Endothelial cell of umbilical vein (primary cell): ENCODE measurements around the gene CTSZ. TPM values are rescaled to one million over a fixed set of nuclear protein-coding genes. Genes with fewer than 3 reads are reported as not detected.

Source experiments
- BruUV-seq: library from RNA; stranded (reverse); fragments of 400-500 nt; replicated peaks from 2 replicates; lab custom pipeline; 2021; lab: Mats Ljungman, UMichigan
- CTCF ChIA-PET: fragments of 300-600, 350-600 bp; sonication (Branson Sonifier 250); formaldehyde crosslinking; loops from one replicate; lab custom pipeline; 2021; ENCODE audit warnings: antibody characterized with exemption, inconsistent platforms; lab: Charles Lee
- POLR2A ChIA-PET: fragments of 300-600, 350-600 bp; sonication (Branson Sonifier 250); formaldehyde crosslinking; loops from one replicate; lab custom pipeline; 2021; ENCODE audit warnings: antibody characterized with exemption, inconsistent platforms; lab: Charles Lee
- DNase-seq: peaks from one replicate; pipeline ENCODE4 v3.0.0-alpha.2; 2011; ENCODE audit warnings: low read depth, low spot score
- FAIRE-seq: peaks from 2 replicates; lab custom pipeline; 2011; peaks lifted over from hg19 to GRCh38; lab: Jason Lieb, UNC
- H2AFZ ChIP-seq: 2 replicates; pipeline ENCODE4 v1.6.0; 2012; ENCODE audit warnings: low read depth, low read length, control low read depth, inconsistent platforms
- H3K27ac ChIP-seq: 2 replicates; pipeline ENCODE4 v1.5.1; 2011; ENCODE audit warnings: low read depth, mild to moderate bottlenecking, control low read depth, low read length, moderate library complexity; ENCODE audit not compliant: insufficient read depth
- H3K27me3 ChIP-seq, 2 experiments: 2 replicates each; pipeline versions ENCODE4 v1.6.0 to v1.6.1; 2011; ENCODE audit warnings: low read length in 2 of 2, mixed read lengths in 1 of 2; ENCODE audit not compliant: control insufficient read depth in 2 of 2, insufficient read depth in 2 of 2
- H3K36me3 ChIP-seq, 2 experiments: 2 replicates in 1 of 2; 3 replicates in 1 of 2; pipeline ENCODE4 v1.5.1; 2011; ENCODE audit warnings: low read length in 2 of 2, mild to moderate bottlenecking in 1 of 2, moderate library complexity in 1 of 2; ENCODE audit not compliant: control insufficient read depth in 2 of 2, insufficient read depth in 2 of 2; ENCODE audit errors: extremely low read depth in 1 of 2
- H3K4me1 ChIP-seq: 3 replicates; pipeline ENCODE4 v1.5.1; 2011; ENCODE audit warnings: mild to moderate bottlenecking, low read length; ENCODE audit not compliant: control insufficient read depth, insufficient read depth; ENCODE audit errors: extremely low read depth
- H3K4me2 ChIP-seq: 2 replicates; pipeline ENCODE4 v1.6.1; 2011; ENCODE audit warnings: low read length, control low read depth, mixed read lengths; ENCODE audit not compliant: insufficient read depth
- H3K4me3 ChIP-seq, 3 experiments: fragments of 200-600 bp in 1 of 3; sonication (generic), shearing (Covaris generic) in 1 of 3; replicated peaks in 1 of 3; 2 replicates each; pipeline ENCODE4 v1.5.1; 2011 to 2016; ENCODE audit warnings: control low read depth in 3 of 3, low read length in 3 of 3, mild to moderate bottlenecking in 2 of 3, inconsistent platforms in 1 of 3, low read depth in 1 of 3, moderate library complexity in 1 of 3; ENCODE audit not compliant: insufficient read depth in 1 of 3
- H3K79me2 ChIP-seq: 2 replicates; pipeline ENCODE4 v1.6.0; 2012; ENCODE audit warnings: low read length, inconsistent platforms; ENCODE audit not compliant: control insufficient read depth, insufficient read depth
- H3K9ac ChIP-seq: replicated peaks from 2 replicates; pipeline ENCODE3; 2011; ENCODE audit warnings: low read length, control low read depth; ENCODE audit not compliant: insufficient read depth; ENCODE audit errors: extremely low read depth
- H3K9me1 ChIP-seq: replicated peaks from 3 replicates; pipeline ENCODE4 v1.6.0; 2011; ENCODE audit warnings: mild to moderate bottlenecking, low read length; ENCODE audit not compliant: control insufficient read depth, insufficient read depth; ENCODE audit errors: extremely low read depth
- H3K9me3 ChIP-seq: replicated peaks from 2 replicates; pipeline ENCODE4 v1.5.1; 2012; ENCODE audit warnings: low read length, inconsistent platforms; ENCODE audit not compliant: control insufficient read depth, insufficient read depth
- H4K20me1 ChIP-seq: replicated peaks from 2 replicates; pipeline ENCODE3; 2011; ENCODE audit warnings: mild to moderate bottlenecking, low read length; ENCODE audit not compliant: control insufficient read depth, insufficient read depth; ENCODE audit errors: extremely low read depth
- CTCF ChIP-seq, 2 donors: IDR thresholded peaks; 1 replicate in 1 of 2; 2 replicates in 1 of 2; pipeline ENCODE4 v1.5.1; 2011; ENCODE audit warnings: low read length in 2 of 2, mild to moderate bottlenecking in 2 of 2, moderate library complexity in 2 of 2, control low read depth in 1 of 2, inconsistent platforms in 1 of 2, low read depth in 1 of 2; ENCODE audit not compliant: insufficient read depth in 1 of 2; ENCODE audit errors: extremely low read depth in 1 of 2
- EZH2 ChIP-seq: IDR thresholded peaks from 2 replicates; pipeline ENCODE4 v1.6.1; 2012; ENCODE audit warnings: borderline replicate concordance, low read depth, mild to moderate bottlenecking, moderate library complexity, low read length, inconsistent platforms; ENCODE audit not compliant: severe bottlenecking
- FOS ChIP-seq: IDR thresholded peaks from 2 replicates; pipeline ENCODE4 v1.6.1; 2011; ENCODE audit warnings: mild to moderate bottlenecking, low read length, moderate library complexity, borderline replicate concordance; ENCODE audit not compliant: insufficient read depth
- GATA2 ChIP-seq: IDR thresholded peaks from 2 replicates; pipeline ENCODE4 v1.7.0; 2011; ENCODE audit warnings: low read depth, mild to moderate bottlenecking, moderate library complexity, mixed read lengths, low read length; ENCODE audit not compliant: insufficient read length, insufficient read depth
- JUN ChIP-seq: IDR thresholded peaks from 2 replicates; pipeline ENCODE4 v1.6.1; 2011; ENCODE audit warnings: borderline replicate concordance, low read depth; ENCODE audit not compliant: insufficient read length, insufficient read depth
- MAX ChIP-seq: IDR thresholded peaks from 2 replicates; pipeline ENCODE4 v1.6.1; 2011; ENCODE audit not compliant: insufficient read depth, insufficient read length
- MYC ChIP-seq: IDR thresholded peaks from one replicate; pipeline ENCODE4 v1.6.1; 2011; ENCODE audit warnings: mild to moderate bottlenecking, low read depth, low read length
- POLR2A ChIP-seq: IDR thresholded peaks from 2 replicates; pipeline ENCODE4 v1.6.1; 2012; ENCODE audit warnings: low read depth, mild to moderate bottlenecking, control low read depth, low read length
- POLR2AphosphoS5 ChIP-seq: IDR thresholded peaks from 2 replicates; pipeline ENCODE4 v1.6.1; 2012; ENCODE audit warnings: low read depth, mild to moderate bottlenecking, control low read depth, low read length, moderate library complexity; ENCODE audit not compliant: insufficient read depth
- dilution Hi-C: fragments of 300-500 bp; cut with MboI; formaldehyde crosslinking; loops from one replicate; pipeline ENCODE4 v1.15.0; 2019; ENCODE audit warnings: low sequenced_read_pairs; ENCODE audit not compliant: extremely low pct_ligation_motif_present
- intact Hi-C: fragments of 100-400 bp; cut with micrococcal nuclease; formaldehyde crosslinking; loops from one replicate; pipeline ENCODE4 v1.10.0; 2022
- polyA plus RNA-seq, 4 experiments: library from polyadenylated mRNA; depleted of rRNA in 3 of 4; stranded (reverse) in 3 of 4; unstranded in 1 of 4; fragments of >200 nt; gene quantifications; 2 replicates each; pipeline versions ENCODE4 v1.2.1 to v1.2.3, GENCODE V29; 2011 to 2012; ENCODE audit warnings: missing spikeins in 1 of 4
- total RNA-seq: library from RNA; stranded (reverse); gene quantifications from 2 replicates; pipeline ENCODE4 v1.2.3, GENCODE V29; 2021

The CTSZ gene
- total and polyA plus RNA-seq, 2 donors (not counting 3 experiments of a cell fraction or from before 2014, with no cell fraction given), result 304 to 387 TPM

- H3K9me3 ChIP-seq, result no peaks in the 10 kb centered on the region
- no peaks in the 10 kb centered on the region for H3K9me1 ChIP-seq
- no peak for DNase-seq
- no peak for FAIRE-seq
- H3K4me1 ChIP-seq, result no peaks in the 10 kb centered on the region
- intact Hi-C loops, result loop anchor here (5.0 kb wide), 1 partner anchor 37 kb away; the partner anchor contains the start of gene ATP5F1E
- peaks cover 3% of the 10 kb centered on the region for H3K79me2 ChIP-seq
- dilution Hi-C loops, result no loop called here
- H3K36me3 ChIP-seq, result peaks cover 35 to 52% of the 10 kb centered on the region in 2 experiments
- H3K4me3 ChIP-seq, result no peak overlapping the region
- H3K27ac ChIP-seq, result no peak overlapping the region
- TF ChIP-seq FOS (no peak), POLR2A (no peak), CTCF (IDR thresholded peaks at IDR 0.05; ENCODE audit: extremely low read depth in 1 of 2, insufficient read depth in 1 of 2, low read depth in 1 of 2, low read length in 2 of 2) (no peak), EZH2 (no peak), GATA2 (no peak), POLR2AphosphoS5 (no peak), MAX (no peak), JUN (no peak), MYC (no peak)
- H3K27me3 ChIP-seq, result no peaks in the 10 kb centered on the region
- POLR2A ChIA-PET, result no interaction called here
- H3K9ac ChIP-seq, result no peak overlapping the region
- BruUV-seq, result TSS peak; percentile 93
- no peaks in the 10 kb centered on the region for H4K20me1 ChIP-seq
- H2AFZ ChIP-seq, result no peak overlapping the region
- CTCF ChIA-PET, result interaction anchor here (1.0 to 1.2 kb wide), 2 partner anchors 11 to 37 kb away, joined by 3 to 6 read pairs; partner anchors contain the start of gene ATP5F1E
- no peak overlapping the region for H3K4me2 ChIP-seq
These were observed 11.4 kb downstream of the CTSZ start for GRCh38 chr20:58995461-58996225.
